ENCODE measurements around the gene TBC1D2.

GRCh38 chr9:98206754-98207153 lies 48.7 kb downstream of the TBC1D2 start:
- TF ChIP-seq, protein P1, sequence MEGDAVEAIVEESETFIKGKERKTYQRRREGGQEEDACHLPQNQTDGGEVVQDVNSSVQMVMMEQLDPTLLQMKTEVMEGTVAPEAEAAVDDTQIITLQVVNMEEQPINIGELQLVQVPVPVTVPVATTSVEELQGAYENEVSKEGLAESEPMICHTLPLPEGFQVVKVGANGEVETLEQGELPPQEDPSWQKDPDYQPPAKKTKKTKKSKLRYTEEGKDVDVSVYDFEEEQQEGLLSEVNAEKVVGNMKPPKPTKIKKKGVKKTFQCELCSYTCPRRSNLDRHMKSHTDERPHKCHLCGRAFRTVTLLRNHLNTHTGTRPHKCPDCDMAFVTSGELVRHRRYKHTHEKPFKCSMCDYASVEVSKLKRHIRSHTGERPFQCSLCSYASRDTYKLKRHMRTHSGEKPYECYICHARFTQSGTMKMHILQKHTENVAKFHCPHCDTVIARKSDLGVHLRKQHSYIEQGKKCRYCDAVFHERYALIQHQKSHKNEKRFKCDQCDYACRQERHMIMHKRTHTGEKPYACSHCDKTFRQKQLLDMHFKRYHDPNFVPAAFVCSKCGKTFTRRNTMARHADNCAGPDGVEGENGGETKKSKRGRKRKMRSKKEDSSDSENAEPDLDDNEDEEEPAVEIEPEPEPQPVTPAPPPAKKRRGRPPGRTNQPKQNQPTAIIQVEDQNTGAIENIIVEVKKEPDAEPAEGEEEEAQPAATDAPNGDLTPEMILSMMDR (IDR thresholded peaks at IDR 0.05; ENCODE audit: low read depth, low read length, missing input control), result no peak
- no peak for TF ChIP-seq TAF1 (conservative IDR thresholded peaks at IDR 0.05)
- no peak for TF ChIP-seq GABPA (IDR thresholded peaks at IDR 0.05 in 1 of 2, conservative IDR thresholded peaks at IDR 0.05 in 1 of 2)
- TF ChIP-seq, protein P2, sequence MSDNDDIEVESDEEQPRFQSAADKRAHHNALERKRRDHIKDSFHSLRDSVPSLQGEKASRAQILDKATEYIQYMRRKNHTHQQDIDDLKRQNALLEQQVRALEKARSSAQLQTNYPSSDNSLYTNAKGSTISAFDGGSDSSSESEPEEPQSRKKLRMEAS (IDR thresholded peaks at IDR 0.05), result no peak
- TF ChIP-seq, protein P3, sequence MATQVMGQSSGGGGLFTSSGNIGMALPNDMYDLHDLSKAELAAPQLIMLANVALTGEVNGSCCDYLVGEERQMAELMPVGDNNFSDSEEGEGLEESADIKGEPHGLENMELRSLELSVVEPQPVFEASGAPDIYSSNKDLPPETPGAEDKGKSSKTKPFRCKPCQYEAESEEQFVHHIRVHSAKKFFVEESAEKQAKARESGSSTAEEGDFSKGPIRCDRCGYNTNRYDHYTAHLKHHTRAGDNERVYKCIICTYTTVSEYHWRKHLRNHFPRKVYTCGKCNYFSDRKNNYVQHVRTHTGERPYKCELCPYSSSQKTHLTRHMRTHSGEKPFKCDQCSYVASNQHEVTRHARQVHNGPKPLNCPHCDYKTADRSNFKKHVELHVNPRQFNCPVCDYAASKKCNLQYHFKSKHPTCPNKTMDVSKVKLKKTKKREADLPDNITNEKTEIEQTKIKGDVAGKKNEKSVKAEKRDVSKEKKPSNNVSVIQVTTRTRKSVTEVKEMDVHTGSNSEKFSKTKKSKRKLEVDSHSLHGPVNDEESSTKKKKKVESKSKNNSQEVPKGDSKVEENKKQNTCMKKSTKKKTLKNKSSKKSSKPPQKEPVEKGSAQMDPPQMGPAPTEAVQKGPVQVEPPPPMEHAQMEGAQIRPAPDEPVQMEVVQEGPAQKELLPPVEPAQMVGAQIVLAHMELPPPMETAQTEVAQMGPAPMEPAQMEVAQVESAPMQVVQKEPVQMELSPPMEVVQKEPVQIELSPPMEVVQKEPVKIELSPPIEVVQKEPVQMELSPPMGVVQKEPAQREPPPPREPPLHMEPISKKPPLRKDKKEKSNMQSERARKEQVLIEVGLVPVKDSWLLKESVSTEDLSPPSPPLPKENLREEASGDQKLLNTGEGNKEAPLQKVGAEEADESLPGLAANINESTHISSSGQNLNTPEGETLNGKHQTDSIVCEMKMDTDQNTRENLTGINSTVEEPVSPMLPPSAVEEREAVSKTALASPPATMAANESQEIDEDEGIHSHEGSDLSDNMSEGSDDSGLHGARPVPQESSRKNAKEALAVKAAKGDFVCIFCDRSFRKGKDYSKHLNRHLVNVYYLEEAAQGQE (IDR thresholded peaks at IDR 0.05), result no peak

Measured in liver (tissue), 3 donors.